ENCODE data around the gene RAPGEF3.

RAPGEF3 gene

GRCh38 chr12:47800582-47800981 is 41.9 kb upstream of the RAPGEF3 start:
- Histone ChIP-seq H3K4me3 (ENCODE audit: low read length in 2 of 2) (no peak overlapping the region), H3K9ac (ENCODE audit: low read depth in 1 of 2, low read length in 2 of 2) (no peak overlapping the region)

GRCh38 chr12:47799357-47799955 is 40.8 kb upstream of the RAPGEF3 start:
- H3K4me3 ChIP-seq (ENCODE audit: low read length in 2 of 2), result no peak overlapping the region
- H3K9me3 ChIP-seq (ENCODE audit: control insufficient read depth in 2 of 2, low read length in 2 of 2), result no peaks in the 10 kb centered on the region
- H3K4me1 ChIP-seq (ENCODE audit: control insufficient read depth in 2 of 2, insufficient read depth in 2 of 2, low read length in 2 of 2), result peaks cover 7 to 29% of the 10 kb centered on the region in 2 donors
- peaks cover 13% of the 10 kb centered on the region in 2 donors for H3K36me3 ChIP-seq (ENCODE audit: control insufficient read depth in 2 of 2, insufficient read depth in 2 of 2, low read length in 2 of 2)
- H3K27ac ChIP-seq (ENCODE audit: low read depth in 2 of 2, low read length in 2 of 2), result no peak overlapping the region
- H3K9ac ChIP-seq (ENCODE audit: low read depth in 1 of 2, low read length in 2 of 2), result no peak overlapping the region
- no peaks in the 10 kb centered on the region for H3K27me3 ChIP-seq (ENCODE audit: control insufficient read depth in 2 of 2, insufficient read depth in 2 of 2, low read length in 2 of 2)

More at GRCh38 chr12:47800582-47800981, 41.9 kb upstream of the RAPGEF3 start:
- Histone ChIP-seq H3K27ac (ENCODE audit: low read depth in 2 of 2, low read length in 2 of 2) (no peak overlapping the region), H3K36me3 (ENCODE audit: control insufficient read depth in 2 of 2, insufficient read depth in 2 of 2, low read length in 2 of 2) (peaks cover 6 to 7% of the 10 kb centered on the region in 2 donors), H3K9me3 (ENCODE audit: control insufficient read depth in 2 of 2, low read length in 2 of 2) (no peaks in the 10 kb centered on the region), H3K27me3 (ENCODE audit: control insufficient read depth in 2 of 2, insufficient read depth in 2 of 2, low read length in 2 of 2) (no peaks in the 10 kb centered on the region), H3K4me1 (ENCODE audit: control insufficient read depth in 2 of 2, insufficient read depth in 2 of 2, low read length in 2 of 2) (peaks cover 9 to 36% of the 10 kb centered on the region in 2 donors)

GRCh38 chr12:47798382-47798948 is 39.8 kb upstream of the RAPGEF3 start:
- H3K9ac ChIP-seq (ENCODE audit: low read depth in 1 of 2, low read length in 2 of 2), result no peak overlapping the region
- H3K9me3 ChIP-seq (ENCODE audit: control insufficient read depth in 2 of 2, low read length in 2 of 2), result no peaks in the 10 kb centered on the region
- H3K4me3 ChIP-seq (ENCODE audit: low read length in 2 of 2), result no peak overlapping the region
- peaks cover 16 to 18% of the 10 kb centered on the region in 2 donors for H3K36me3 ChIP-seq (ENCODE audit: control insufficient read depth in 2 of 2, insufficient read depth in 2 of 2, low read length in 2 of 2)
- H3K27me3 ChIP-seq (ENCODE audit: control insufficient read depth in 2 of 2, insufficient read depth in 2 of 2, low read length in 2 of 2), result no peaks in the 10 kb centered on the region
- no peak overlapping the region for H3K27ac ChIP-seq (ENCODE audit: low read depth in 2 of 2, low read length in 2 of 2)
- H3K4me1 ChIP-seq (ENCODE audit: control insufficient read depth in 2 of 2, insufficient read depth in 2 of 2, low read length in 2 of 2), result peaks cover 3 to 26% of the 10 kb centered on the region in 2 donors

- Histone ChIP-seq H3K27me3 (ENCODE audit: control insufficient read depth in 2 of 2, insufficient read depth in 2 of 2, low read length in 2 of 2) (no peaks in the 10 kb centered on the region), H3K4me1 (ENCODE audit: control insufficient read depth in 2 of 2, insufficient read depth in 2 of 2, low read length in 2 of 2) (peaks cover 3 to 18% of the 10 kb centered on the region in 2 donors), H3K4me3 (ENCODE audit: low read length in 2 of 2) (no peak overlapping the region), H3K36me3 (ENCODE audit: control insufficient read depth in 2 of 2, insufficient read depth in 2 of 2, low read length in 2 of 2) (peaks cover 16 to 24% of the 10 kb centered on the region in 2 donors), H3K9ac (ENCODE audit: low read depth in 1 of 2, low read length in 2 of 2) (no peak overlapping the region), H3K9me3 (ENCODE audit: control insufficient read depth in 2 of 2, low read length in 2 of 2) (no peaks in the 10 kb centered on the region), H3K27ac (ENCODE audit: low read depth in 2 of 2, low read length in 2 of 2) (no peak overlapping the region)
Observed at GRCh38 chr12:47797441-47797840, 38.8 kb upstream of the RAPGEF3 start.

GRCh38 chr12:47795814-47796411 is 37.2 kb upstream of the RAPGEF3 start:
- H3K27me3 ChIP-seq (ENCODE audit: control insufficient read depth in 2 of 2, insufficient read depth in 2 of 2, low read length in 2 of 2), result no peaks in the 10 kb centered on the region
- no peak overlapping the region for H3K4me3 ChIP-seq (ENCODE audit: low read length in 2 of 2)
- H3K9me3 ChIP-seq (ENCODE audit: control insufficient read depth in 2 of 2, low read length in 2 of 2), result no peaks in the 10 kb centered on the region
- H3K36me3 ChIP-seq (ENCODE audit: control insufficient read depth in 2 of 2, insufficient read depth in 2 of 2, low read length in 2 of 2), result peaks cover 23 to 30% of the 10 kb centered on the region in 2 donors
- peaks cover 0 to 7% of the 10 kb centered on the region in 2 donors for H3K4me1 ChIP-seq (ENCODE audit: control insufficient read depth in 2 of 2, insufficient read depth in 2 of 2, low read length in 2 of 2)
- no peak overlapping the region for H3K9ac ChIP-seq (ENCODE audit: low read depth in 1 of 2, low read length in 2 of 2)
- no peak overlapping the region for H3K27ac ChIP-seq (ENCODE audit: low read depth in 2 of 2, low read length in 2 of 2)

GRCh38 chr12:47795121-47795813 is 36.6 kb upstream of the RAPGEF3 start:
- Histone ChIP-seq H3K9ac (ENCODE audit: low read depth in 1 of 2, low read length in 2 of 2) (no peak overlapping the region), H3K27ac (ENCODE audit: low read depth in 2 of 2, low read length in 2 of 2) (no peak overlapping the region), H3K27me3 (ENCODE audit: control insufficient read depth in 2 of 2, insufficient read depth in 2 of 2, low read length in 2 of 2) (no peaks in the 10 kb centered on the region), H3K4me1 (ENCODE audit: control insufficient read depth in 2 of 2, insufficient read depth in 2 of 2, low read length in 2 of 2) (peaks cover 0 to 7% of the 10 kb centered on the region in 2 donors), H3K9me3 (ENCODE audit: control insufficient read depth in 2 of 2, low read length in 2 of 2) (no peaks in the 10 kb centered on the region), H3K36me3 (ENCODE audit: control insufficient read depth in 2 of 2, insufficient read depth in 2 of 2, low read length in 2 of 2) (peaks cover 26 to 36% of the 10 kb centered on the region in 2 donors), H3K4me3 (ENCODE audit: low read length in 2 of 2) (no peak overlapping the region)

- Histone ChIP-seq H3K4me3 (ENCODE audit: low read length in 2 of 2) (no peak overlapping the region), H3K4me1 (ENCODE audit: control insufficient read depth in 2 of 2, insufficient read depth in 2 of 2, low read length in 2 of 2) (peaks cover 0 to 3% of the 10 kb centered on the region in 2 donors), H3K27me3 (ENCODE audit: control insufficient read depth in 2 of 2, insufficient read depth in 2 of 2, low read length in 2 of 2) (no peaks in the 10 kb centered on the region), H3K27ac (ENCODE audit: low read depth in 2 of 2, low read length in 2 of 2) (no peak overlapping the region), H3K9me3 (ENCODE audit: control insufficient read depth in 2 of 2, low read length in 2 of 2) (no peaks in the 10 kb centered on the region), H3K9ac (ENCODE audit: low read depth in 1 of 2, low read length in 2 of 2) (no peak overlapping the region), H3K36me3 (ENCODE audit: control insufficient read depth in 2 of 2, insufficient read depth in 2 of 2, low read length in 2 of 2) (peaks cover 26 to 39% of the 10 kb centered on the region in 2 donors)
Observed at GRCh38 chr12:47794679-47795078, 36.0 kb upstream of the RAPGEF3 start.

GRCh38 chr12:47793015-47793681 is 34.5 kb upstream of the RAPGEF3 start:
- Histone ChIP-seq H3K27ac (ENCODE audit: low read depth in 2 of 2, low read length in 2 of 2) (no peak overlapping the region), H3K36me3 (ENCODE audit: control insufficient read depth in 2 of 2, insufficient read depth in 2 of 2, low read length in 2 of 2) (peaks cover 41 to 53% of the 10 kb centered on the region in 2 donors), H3K27me3 (ENCODE audit: control insufficient read depth in 2 of 2, insufficient read depth in 2 of 2, low read length in 2 of 2) (no peaks in the 10 kb centered on the region), H3K4me3 (ENCODE audit: low read length in 2 of 2) (no peak overlapping the region), H3K9ac (ENCODE audit: low read depth in 1 of 2, low read length in 2 of 2) (no peak overlapping the region), H3K4me1 (ENCODE audit: control insufficient read depth in 2 of 2, insufficient read depth in 2 of 2, low read length in 2 of 2) (no peaks in the 10 kb centered on the region), H3K9me3 (ENCODE audit: control insufficient read depth in 2 of 2, low read length in 2 of 2) (no peaks in the 10 kb centered on the region)

- Histone ChIP-seq H3K9me3 (ENCODE audit: control insufficient read depth in 2 of 2, low read length in 2 of 2) (no peaks in the 10 kb centered on the region), H3K9ac (ENCODE audit: low read depth in 1 of 2, low read length in 2 of 2) (no peak overlapping the region), H3K27ac (ENCODE audit: low read depth in 2 of 2, low read length in 2 of 2) (no peak overlapping the region), H3K27me3 (ENCODE audit: control insufficient read depth in 2 of 2, insufficient read depth in 2 of 2, low read length in 2 of 2) (no peaks in the 10 kb centered on the region), H3K4me3 (ENCODE audit: low read length in 2 of 2) (no peak overlapping the region), H3K36me3 (ENCODE audit: control insufficient read depth in 2 of 2, insufficient read depth in 2 of 2, low read length in 2 of 2) (peaks cover 51 to 64% of the 10 kb centered on the region in 2 donors), H3K4me1 (ENCODE audit: control insufficient read depth in 2 of 2, insufficient read depth in 2 of 2, low read length in 2 of 2) (peaks cover 0 to 2% of the 10 kb centered on the region in 2 donors)
Observed at GRCh38 chr12:47791874-47792273, 33.2 kb upstream of the RAPGEF3 start.

Data from mucosa of rectum (tissue), 2 donors.